T-cell (primary cell): ENCODE data around the gene OXTR. TPM values are rescaled to one million over a fixed set of nuclear protein-coding genes. Genes with fewer than 3 reads are reported as not detected.

ENCODE experiments used
- ATAC-seq, 4 experiments: fragments of 200-7000 bp in 3 of 4; fragments of 150-1000 bp in 1 of 4; cut with Tn5 transposase; replicated peaks in 1 of 4; 1 replicate in 3 of 4; 2 replicates in 1 of 4; pipeline ENCODE4 v1.10.0; 2021; ENCODE audit warnings: moderate library complexity in 3 of 4, mild to moderate bottlenecking in 2 of 4, moderate number of reproducible peaks in 1 of 4
- CTCF ChIA-PET, 2 donors: fragments of 300-600 bp; sonication (Branson Sonifier 250); formaldehyde crosslinking; loops; one replicate each; lab custom pipeline; 2022; ENCODE audit warnings: antibody characterized with exemption in 2 of 2; lab: Charles Lee
- POLR2A ChIA-PET, 2 donors: fragments of 300-600 bp; sonication (Branson Sonifier 250); formaldehyde crosslinking; loops; one replicate each; lab custom pipeline; 2022; ENCODE audit warnings: antibody characterized with exemption in 2 of 2; lab: Charles Lee
- DNase-seq, 35 experiments: peaks; one replicate each; pipeline versions ENCODE4 v3.0.0 to v3.0.0-alpha.2; 2013 to 2023
- H3K27ac ChIP-seq: one replicate; pipeline ENCODE4 v1.5.1; 2013; ENCODE audit warnings: low read length
- H3K27me3 ChIP-seq, 2 experiments: replicated peaks in 1 of 2; 1 replicate in 1 of 2; 2 replicates in 1 of 2; pipeline versions ENCODE4 v1.6.1 to v1.7.0; 2013; ENCODE audit warnings: low read length in 1 of 2, mixed read lengths in 1 of 2; ENCODE audit not compliant: control insufficient read depth in 2 of 2, insufficient read depth in 2 of 2; ENCODE audit errors: extremely low read depth in 1 of 2
- H3K36me3 ChIP-seq, 2 donors: 1 replicate in 1 of 2; 2 replicates in 1 of 2; pipeline versions ENCODE4 v1.6.1 to v1.7.0; 2013; ENCODE audit warnings: low read length in 1 of 2; ENCODE audit not compliant: control insufficient read depth in 2 of 2, insufficient read depth in 1 of 2; ENCODE audit errors: extremely low read depth in 1 of 2
- H3K4me1 ChIP-seq, 2 experiments: 1 replicate in 1 of 2; 2 replicates in 1 of 2; pipeline versions ENCODE4 v1.6.1 to v1.7.0; 2013; ENCODE audit warnings: low read length in 2 of 2, mixed read lengths in 1 of 2; ENCODE audit not compliant: insufficient read depth in 2 of 2, control insufficient read depth in 1 of 2; ENCODE audit errors: extremely low read depth in 1 of 2
- H3K4me3 ChIP-seq, 2 donors: 1 replicate in 1 of 2; 2 replicates in 1 of 2; pipeline versions ENCODE4 v1.5.1 to v1.7.0; 2013; ENCODE audit warnings: mild to moderate bottlenecking in 2 of 2, low read length in 1 of 2, moderate library complexity in 1 of 2; ENCODE audit not compliant: control insufficient read depth in 1 of 2; ENCODE audit errors: extremely low read depth in 1 of 2
- H3K9me3 ChIP-seq: 2 replicates; pipeline ENCODE4 v1.7.0; 2013
- H3K27ac Mint-ChIP-seq, 2 donors: one replicate each; pipeline ENCODE4 v1.8.0; 2020 to 2021; ENCODE audit warnings: mild to moderate bottlenecking in 2 of 2, mixed read lengths in 2 of 2
- H3K27me3 Mint-ChIP-seq, 2 donors: one replicate each; pipeline ENCODE4 v1.8.0; 2021 to 2022; ENCODE audit warnings: mixed read lengths in 2 of 2
- H3K36me3 Mint-ChIP-seq: one replicate; pipeline ENCODE4 v1.8.0; 2021; ENCODE audit warnings: mixed read lengths
- H3K4me1 Mint-ChIP-seq, 3 donors: one replicate each; pipeline ENCODE4 v1.8.0; 2020 to 2022; ENCODE audit warnings: mixed read lengths in 3 of 3, mild to moderate bottlenecking in 1 of 3
- H3K4me3 Mint-ChIP-seq, 3 donors: one replicate each; pipeline ENCODE4 v1.8.0; 2020 to 2022; ENCODE audit warnings: mild to moderate bottlenecking in 3 of 3, mixed read lengths in 3 of 3, moderate library complexity in 3 of 3
- H3K9me3 Mint-ChIP-seq, 3 donors: one replicate each; pipeline ENCODE4 v1.8.0; 2020 to 2022; ENCODE audit warnings: mixed read lengths in 3 of 3
- WGBS: methylation state at CpG from one replicate; pipeline ENCODE4 v1.1.5; 2013; ENCODE audit warnings: missing lambda C conversion rate; ENCODE audit not compliant: insufficient coverage; 5-methylcytosine and 5-hydroxymethylcytosine counted together
- total RNA-seq, 35 experiments: library from RNA in 6 of 35; stranded (reverse) in 6 of 35; fragments of 120-200 nt in 1 of 35; gene quantifications; one replicate each; pipeline versions ENCODE4 v1.2.1 to v1.2.4 and lab custom pipeline; 2013 to 2026

The OXTR gene
- total RNA-seq, 5 donors from 2014 or later (not counting 1 experiment from before 2014, with no cell fraction given): 0.10 to 0.63 (median 0.18) TPM

DNA sequence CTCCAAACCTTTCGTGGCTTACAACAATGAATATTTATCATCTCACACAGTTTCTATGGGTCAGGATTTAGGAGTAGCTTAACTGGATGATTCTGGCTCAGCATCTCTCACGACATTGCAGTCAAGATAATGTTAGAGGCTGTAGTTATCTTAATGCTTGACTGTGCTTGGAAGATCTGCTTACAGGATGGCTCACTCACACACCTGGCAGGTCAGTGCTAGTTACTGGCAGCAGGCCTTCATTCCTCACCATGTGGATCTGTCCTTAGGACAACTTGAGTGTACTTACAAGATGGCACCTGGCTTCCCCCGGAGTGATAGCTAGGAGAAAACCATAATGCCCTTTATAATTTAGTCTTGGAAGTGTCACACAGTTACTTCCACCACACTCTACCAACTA, 32.8 kb upstream of the OXTR start:
- H3K9me3 Mint-ChIP-seq: peaks cover 0 to 15% (median 9%) of the 10 kb centered on the region in 3 donors
- H3K9me3 ChIP-seq: no peaks in the 10 kb centered on the region
- ChIA-PET CTCF (no interaction called here), POLR2A (no interaction called here)
- no peak overlapping the region for H3K27ac Mint-ChIP-seq
- H3K36me3 Mint-ChIP-seq: no peaks in the 10 kb centered on the region
- H3K4me3 ChIP-seq: no peak overlapping the region
- ATAC-seq (no peak), DNase-seq (no peak)
- no peaks in the 10 kb centered on the region for H3K36me3 ChIP-seq
- H3K4me1 ChIP-seq: no peaks in the 10 kb centered on the region
- peaks cover 0 to 1% of the 10 kb centered on the region in 2 donors for H3K27me3 Mint-ChIP-seq
- no peaks in the 10 kb centered on the region for H3K4me1 Mint-ChIP-seq
- H3K27me3 ChIP-seq: no peaks in the 10 kb centered on the region
- WGBS: no CpG with 5 or more reads among the region's 3 CpGs
- H3K27ac ChIP-seq: no peak overlapping the region
- H3K4me3 Mint-ChIP-seq: no peak overlapping the region

DNA sequence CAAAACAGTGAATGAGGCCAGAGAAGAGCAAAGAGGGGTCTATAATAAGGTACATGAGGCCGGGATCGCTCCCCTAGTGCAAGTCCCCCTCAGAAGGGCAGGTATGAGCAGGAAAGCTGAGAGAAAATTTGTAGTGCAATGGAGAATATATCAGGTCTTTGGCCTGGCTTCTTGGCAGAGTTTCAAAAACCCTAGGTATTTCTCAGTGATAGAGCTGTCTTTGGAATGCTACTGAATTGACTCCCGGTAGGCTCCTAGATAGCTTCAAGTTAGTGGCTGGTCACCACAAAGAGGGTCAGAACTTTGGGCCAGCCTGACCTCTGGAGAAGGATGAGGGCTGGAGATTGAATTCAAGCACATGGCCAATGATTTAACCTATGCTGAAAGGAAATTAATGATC, 30.6 kb upstream of the OXTR start:
- Mint-ChIP-seq H3K4me1 (no peaks in the 10 kb centered on the region), H3K9me3 (peaks cover 0 to 15% (median 9%) of the 10 kb centered on the region in 3 donors), H3K27ac (no peak overlapping the region), H3K27me3 (peaks cover 0 to 3% of the 10 kb centered on the region in 2 donors), H3K36me3 (no peaks in the 10 kb centered on the region), H3K4me3 (no peak overlapping the region)
- no peaks in the 10 kb centered on the region for H3K27me3 ChIP-seq
- WGBS: 90% methylated on average over 2 of the region's 3 CpGs
- no peaks in the 10 kb centered on the region for H3K9me3 ChIP-seq
- POLR2A ChIA-PET: no interaction called here
- H3K27ac ChIP-seq: no peak overlapping the region
- CTCF ChIA-PET: no interaction called here
- DNase-seq (no peak), ATAC-seq (no peak)
- no peaks in the 10 kb centered on the region for H3K36me3 ChIP-seq
- no peaks in the 10 kb centered on the region for H3K4me1 ChIP-seq
- no peak overlapping the region for H3K4me3 ChIP-seq

GRCh38 chr3:8794247-8794646, 24.8 kb upstream of the OXTR start:
- H3K4me3 Mint-ChIP-seq: no peak overlapping the region
- WGBS: 85% methylated on average over 1 of the region's 3 CpGs

DNA sequence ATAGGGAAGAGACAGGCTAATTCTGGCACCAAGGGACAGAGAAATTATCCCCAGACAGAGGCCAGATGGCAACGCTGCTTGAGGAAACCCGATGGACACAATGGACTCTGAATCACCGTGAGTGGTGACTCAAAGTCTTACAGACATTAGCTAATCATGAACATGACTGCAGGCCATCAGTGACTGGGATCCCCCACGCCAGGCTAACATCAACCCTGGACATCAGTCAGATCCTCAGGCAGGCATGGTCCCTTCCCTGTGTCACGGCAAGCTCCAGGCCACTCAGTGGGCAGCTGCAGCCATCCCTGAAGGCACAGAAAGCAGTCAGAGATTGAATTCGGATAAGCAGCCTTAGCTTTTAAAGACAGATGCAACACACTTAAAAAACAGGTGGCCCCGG, 23.8 kb upstream of the OXTR start:
- Histone ChIP-seq H3K27ac (no peak overlapping the region), H3K4me1 (no peaks in the 10 kb centered on the region), H3K27me3 (no peaks in the 10 kb centered on the region), H3K4me3 (no peak overlapping the region), H3K9me3 (no peaks in the 10 kb centered on the region), H3K36me3 (no peaks in the 10 kb centered on the region)
- Mint-ChIP-seq H3K4me1 (no peaks in the 10 kb centered on the region), H3K27ac (no peak overlapping the region), H3K9me3 (peaks cover 7 to 9% (median 7%) of the 10 kb centered on the region in 3 donors), H3K4me3 (no peak overlapping the region), H3K27me3 (peaks cover 0 to 3% of the 10 kb centered on the region in 2 donors), H3K36me3 (no peaks in the 10 kb centered on the region)
- ChIA-PET CTCF (no interaction called here), POLR2A (no interaction called here)
- 82% methylated on average over 6 of the region's 7 CpGs for WGBS
- no peak for ATAC-seq
- no peak for DNase-seq

More at GRCh38 chr3:8794247-8794646, 24.8 kb upstream of the OXTR start:
- no peak for DNase-seq
- no peaks in the 10 kb centered on the region for H3K36me3 ChIP-seq
- POLR2A ChIA-PET: no interaction called here
- Mint-ChIP-seq H3K9me3 (peaks cover 4 to 6% (median 5%) of the 10 kb centered on the region in 3 donors), H3K36me3 (no peaks in the 10 kb centered on the region), H3K27me3 (peaks cover 0 to 3% of the 10 kb centered on the region in 2 donors), H3K27ac (no peak overlapping the region), H3K4me1 (no peaks in the 10 kb centered on the region)
- no peak overlapping the region for H3K4me3 ChIP-seq
- H3K27ac ChIP-seq: no peak overlapping the region
- H3K27me3 ChIP-seq: no peaks in the 10 kb centered on the region
- H3K4me1 ChIP-seq: no peaks in the 10 kb centered on the region
- H3K9me3 ChIP-seq: no peaks in the 10 kb centered on the region
- CTCF ChIA-PET: no interaction called here
- no peak for ATAC-seq

DNA sequence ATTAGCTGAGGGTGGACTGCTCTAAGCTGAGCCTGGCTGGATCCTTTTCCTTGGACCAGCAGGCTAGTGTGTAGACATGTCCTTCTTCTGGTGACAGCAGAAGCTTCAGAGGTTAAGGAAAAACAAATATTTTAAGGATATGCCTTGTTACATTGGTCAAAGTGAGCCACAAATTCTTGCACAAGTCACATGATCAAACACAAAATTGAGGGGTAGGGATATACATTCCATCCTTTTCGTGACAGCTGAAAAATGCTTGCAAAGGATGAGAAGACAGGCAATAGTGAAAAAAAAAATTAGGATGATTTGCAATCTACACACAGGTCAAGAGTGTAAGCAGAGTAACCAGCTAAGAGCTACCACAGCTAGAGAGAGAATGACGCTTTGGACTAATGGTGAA, 21.1 kb upstream of the OXTR start:
- H3K36me3 Mint-ChIP-seq: no peaks in the 10 kb centered on the region
- ChIA-PET CTCF (no interaction called here), POLR2A (no interaction called here)
- WGBS: 100% methylated on average over 1 of the region's 2 CpGs
- ATAC-seq: no peak
- Histone ChIP-seq H3K4me3 (no peak overlapping the region), H3K9me3 (no peaks in the 10 kb centered on the region), H3K36me3 (no peaks in the 10 kb centered on the region), H3K4me1 (no peaks in the 10 kb centered on the region), H3K27ac (no peak overlapping the region), H3K27me3 (no peaks in the 10 kb centered on the region)
- DNase-seq: no peak
- no peak overlapping the region for H3K4me3 Mint-ChIP-seq
- no peaks in the 10 kb centered on the region for H3K4me1 Mint-ChIP-seq
- no peaks in the 10 kb centered on the region for H3K27me3 Mint-ChIP-seq
- H3K27ac Mint-ChIP-seq: no peak overlapping the region
- peaks cover 7 to 12% (median 7%) of the 10 kb centered on the region in 3 donors for H3K9me3 Mint-ChIP-seq

DNA sequence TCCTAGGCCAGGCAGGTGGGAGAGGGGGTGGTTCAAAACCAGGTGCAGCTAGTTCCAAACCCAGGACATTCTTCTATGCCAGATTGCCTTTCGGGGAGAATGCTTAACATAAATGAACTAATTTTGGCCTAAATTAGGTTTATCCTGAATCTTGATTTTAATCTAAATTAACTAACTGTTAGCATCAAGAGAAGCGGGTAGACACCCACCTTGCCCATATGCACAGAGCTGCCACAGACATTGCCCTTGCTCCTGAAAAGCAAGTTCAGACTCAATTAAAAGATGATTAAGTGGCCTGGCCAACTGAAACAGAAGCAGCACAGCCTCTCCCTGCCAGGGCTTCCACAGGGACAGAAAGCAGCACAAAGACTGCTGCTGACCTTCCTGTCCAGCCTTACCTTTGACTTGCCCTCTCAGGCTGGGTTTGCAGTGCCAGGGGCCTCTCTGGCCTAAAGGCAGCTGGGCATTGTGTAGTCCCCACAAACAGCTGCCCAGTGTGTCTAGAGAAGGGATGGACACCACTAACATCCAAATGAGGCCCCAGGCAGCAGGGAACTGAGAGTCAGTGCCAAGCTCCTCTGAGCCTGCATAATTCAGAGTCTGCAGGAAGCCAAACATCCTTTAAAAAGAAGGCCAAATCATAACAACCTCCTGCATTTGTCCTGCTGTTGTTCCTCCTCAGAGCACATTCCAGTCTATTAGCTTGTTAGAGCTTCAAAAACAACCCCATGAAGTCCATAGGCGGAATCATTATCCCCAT, 15.4 kb upstream of the OXTR start:
- DNase-seq (no peak), ATAC-seq (no peak)
- 50% methylated on average over 1 of the region's 3 CpGs for WGBS
- H3K27me3 Mint-ChIP-seq: no peaks in the 10 kb centered on the region
- peaks cover 7 to 12% (median 7%) of the 10 kb centered on the region in 3 donors for H3K9me3 Mint-ChIP-seq
- no peak overlapping the region for H3K4me3 ChIP-seq
- CTCF ChIA-PET: no interaction called here
- no peaks in the 10 kb centered on the region for H3K9me3 ChIP-seq
- H3K27me3 ChIP-seq: no peaks in the 10 kb centered on the region
- no peaks in the 10 kb centered on the region for H3K36me3 Mint-ChIP-seq
- H3K4me1 ChIP-seq: no peaks in the 10 kb centered on the region
- H3K27ac Mint-ChIP-seq: no peak overlapping the region
- H3K4me1 Mint-ChIP-seq: no peaks in the 10 kb centered on the region
- no peak overlapping the region for H3K4me3 Mint-ChIP-seq
- no peak overlapping the region for H3K27ac ChIP-seq
- POLR2A ChIA-PET: no interaction called here
- H3K36me3 ChIP-seq: no peaks in the 10 kb centered on the region
